Measurements from ENCODE around the gene ZBTB6.

GRCh38 chr9:122944960-122945888, 32.1 kb upstream of the ZBTB6 start:
- no peak for TF ChIP-seq POLR2A (IDR thresholded peaks at IDR 0.05)
- no peak for TF ChIP-seq CTCF (IDR thresholded peaks at IDR 0.05)
- TF ChIP-seq EP300 (IDR thresholded peaks at IDR 0.05) = no peak
